NCI-H446 (cell line): ENCODE measurements around the gene POLE4.

Experiments used
- DNase-seq, 2 experiments: peaks; one replicate each; lab custom pipeline; 2025; lab: John Stamatoyannopoulos, UW

POLE4 gene

DNA sequence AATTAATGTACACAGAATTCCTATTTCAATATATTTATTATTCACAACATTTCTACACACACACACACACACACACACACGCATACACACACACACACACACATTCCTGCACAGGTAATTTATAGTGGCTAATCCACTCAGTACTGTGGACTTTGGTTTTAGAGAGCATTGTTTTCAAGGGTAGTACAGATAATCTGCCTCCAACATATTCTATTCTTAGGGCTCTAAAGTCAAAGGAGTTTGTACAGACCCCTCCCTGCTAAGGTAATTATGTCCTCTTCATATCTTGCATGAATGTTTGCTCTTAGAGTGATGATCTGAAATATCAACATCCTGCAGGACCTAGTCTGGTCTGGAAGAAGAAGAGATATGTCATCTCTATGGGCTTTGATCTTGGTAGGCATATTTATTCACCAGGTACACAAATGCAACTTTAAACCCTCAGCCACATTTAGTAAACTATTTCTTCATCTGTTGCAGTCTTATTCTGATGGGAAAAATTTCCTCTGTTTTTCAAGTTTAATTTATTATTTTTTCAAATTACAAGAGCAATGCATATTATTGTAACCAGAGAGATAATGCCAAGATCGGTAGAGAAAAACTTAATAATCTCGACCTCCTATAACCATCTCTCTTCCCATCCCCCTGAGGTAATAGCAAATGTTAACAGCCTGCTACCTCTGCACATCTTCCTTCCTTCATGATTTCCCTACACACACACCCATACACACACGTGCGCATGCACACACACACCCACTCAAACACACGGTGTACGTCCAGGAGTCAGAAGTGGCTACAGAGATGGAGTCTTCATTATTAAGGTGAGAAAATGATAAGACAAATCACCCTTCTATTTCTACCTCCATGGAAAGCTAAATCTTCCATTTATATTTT is 18.3 kb upstream of the POLE4 start:
- no peak for DNase-seq

DNA sequence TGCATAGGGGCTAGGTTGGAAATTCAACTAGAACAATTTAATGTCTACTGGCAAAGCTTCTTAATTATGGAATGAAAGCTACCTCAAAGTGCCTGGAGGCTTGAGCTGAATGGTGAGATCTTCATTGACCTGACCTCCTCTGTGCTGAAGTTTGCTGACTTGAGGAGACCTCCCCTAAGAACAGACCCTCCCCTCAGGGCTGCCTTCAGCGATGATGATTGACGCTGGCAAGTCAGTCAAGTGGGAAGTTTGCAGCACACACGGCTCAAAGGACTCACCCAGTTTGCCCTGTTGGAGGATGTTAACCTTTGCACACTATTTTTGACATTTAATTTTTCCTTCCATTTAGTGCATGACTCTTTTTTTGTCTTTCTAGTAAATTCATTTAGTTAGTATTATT is 17.2 kb upstream of the POLE4 start:
- DNase-seq = no peak

DNA sequence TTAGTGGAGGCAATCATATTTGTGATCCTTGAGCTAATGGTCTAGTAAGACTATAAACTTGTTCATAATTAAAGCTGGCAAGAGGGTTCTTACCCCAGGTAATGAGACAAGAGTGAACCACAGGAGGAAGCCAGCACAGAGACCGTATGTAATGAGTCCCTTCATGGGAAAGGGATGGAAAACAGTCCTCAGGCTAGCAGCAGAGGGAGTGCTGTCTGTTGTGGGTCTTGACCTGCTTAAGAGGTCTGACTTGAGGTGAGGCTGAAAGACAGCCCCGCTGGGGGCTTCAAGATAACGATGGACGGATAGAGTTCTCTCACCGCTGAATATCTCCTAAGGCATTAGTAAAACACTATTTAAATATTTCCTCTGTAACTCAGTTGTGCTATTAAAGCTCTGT is 16.2 kb upstream of the POLE4 start:
- no peak for DNase-seq

DNA sequence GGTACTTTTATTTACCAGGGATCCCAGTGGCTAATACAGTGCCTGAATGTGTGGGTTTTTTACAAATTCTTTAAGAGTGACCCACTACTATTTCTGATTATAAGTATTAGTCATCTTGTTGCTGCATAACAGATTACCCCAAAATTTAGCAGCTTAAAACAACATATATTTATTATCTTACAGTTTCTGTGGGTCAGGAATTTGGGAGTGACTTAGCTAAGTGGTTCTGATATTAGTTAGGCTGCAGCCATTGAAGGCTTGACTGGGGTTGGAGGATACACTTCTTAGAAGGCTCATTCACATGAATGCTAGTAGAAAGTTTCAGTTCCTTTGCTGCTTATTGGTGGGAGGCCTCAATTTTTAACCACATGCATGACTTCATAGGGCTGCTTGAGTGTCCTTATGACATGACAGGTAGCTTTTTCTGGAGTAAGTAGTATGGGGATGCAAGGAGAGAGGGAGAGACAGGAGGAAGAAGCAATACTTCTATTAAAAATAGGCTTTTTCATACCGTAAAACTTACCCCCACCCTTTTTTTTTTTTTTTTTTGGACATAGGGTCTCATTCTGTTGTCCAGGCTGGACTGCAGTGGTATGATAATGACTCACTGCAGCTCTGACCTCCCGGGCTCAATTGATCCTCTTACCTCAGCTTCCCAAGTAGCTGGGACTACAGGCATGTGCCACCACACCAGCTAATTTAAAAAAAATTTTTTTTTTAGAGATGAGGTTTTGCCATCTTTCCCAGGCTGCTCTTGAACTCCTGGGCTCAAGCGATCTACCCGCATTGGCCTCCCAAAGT is 13.3 kb upstream of the POLE4 start:
- DNase-seq = no peak

DNA sequence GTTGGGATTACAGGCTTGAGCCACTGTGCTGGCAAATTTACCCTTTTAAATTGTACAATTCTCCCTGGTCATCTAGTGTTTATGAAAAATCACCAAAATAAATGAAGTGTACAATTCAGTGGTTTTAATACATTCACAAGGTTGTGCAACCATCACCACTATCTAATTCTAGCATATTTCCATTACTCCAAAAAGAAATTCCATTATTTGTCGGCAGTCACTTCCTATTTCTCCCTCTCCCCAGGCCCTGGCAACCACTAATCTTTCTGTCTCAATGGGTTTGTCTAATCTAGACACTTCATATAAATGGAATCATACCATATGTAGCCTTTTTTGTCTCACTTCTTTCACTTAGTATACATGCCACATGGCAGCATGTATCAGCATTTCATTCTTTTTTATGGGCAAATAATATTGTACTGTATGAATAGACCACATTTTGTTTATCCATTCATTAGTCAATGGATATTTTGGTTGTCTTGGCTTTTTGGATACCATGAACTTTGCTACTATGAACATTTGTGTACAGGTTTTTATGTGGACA is 12.6 kb upstream of the POLE4 start:
- no peak for DNase-seq

DNA sequence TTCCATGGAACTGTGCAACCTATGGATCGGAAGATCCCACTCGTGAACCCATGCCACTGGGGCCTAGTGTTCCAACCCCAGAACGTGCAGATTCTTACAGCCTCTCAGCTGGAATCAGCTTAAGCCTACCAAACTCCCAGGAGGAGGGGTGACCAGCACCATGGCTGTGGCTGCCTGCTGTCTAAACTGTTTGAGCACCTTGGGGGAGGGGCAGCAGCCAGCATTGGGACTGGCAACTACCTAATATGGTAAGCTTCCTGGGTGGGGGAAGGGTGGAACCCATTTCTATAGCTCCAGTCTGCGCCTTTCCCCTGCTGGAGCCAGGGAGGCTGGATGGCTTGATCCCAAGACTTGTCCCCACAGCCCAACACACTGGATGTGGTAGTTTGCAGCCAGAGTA is 10.7 kb upstream of the POLE4 start:
- no peak for DNase-seq

DNA sequence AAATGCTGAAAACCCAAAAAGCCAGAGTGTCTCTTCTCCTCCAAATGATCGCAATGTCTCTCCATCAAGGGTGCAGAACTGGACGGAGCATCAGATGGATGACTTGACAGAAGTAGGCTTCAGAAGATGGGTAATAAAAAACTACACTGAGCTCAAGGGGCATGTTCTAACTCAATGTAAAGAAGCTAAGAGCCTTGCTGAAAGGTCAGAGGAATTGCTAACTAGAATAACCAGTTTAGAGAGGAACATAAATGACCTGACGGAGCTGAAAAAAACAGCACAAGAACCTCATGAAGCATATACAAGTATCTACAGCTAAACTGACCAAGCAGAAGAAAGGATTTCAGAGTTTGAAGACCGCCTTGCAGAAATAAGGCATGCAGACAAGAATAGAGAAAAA is 9.7 kb upstream of the POLE4 start:
- no peak for DNase-seq

DNA sequence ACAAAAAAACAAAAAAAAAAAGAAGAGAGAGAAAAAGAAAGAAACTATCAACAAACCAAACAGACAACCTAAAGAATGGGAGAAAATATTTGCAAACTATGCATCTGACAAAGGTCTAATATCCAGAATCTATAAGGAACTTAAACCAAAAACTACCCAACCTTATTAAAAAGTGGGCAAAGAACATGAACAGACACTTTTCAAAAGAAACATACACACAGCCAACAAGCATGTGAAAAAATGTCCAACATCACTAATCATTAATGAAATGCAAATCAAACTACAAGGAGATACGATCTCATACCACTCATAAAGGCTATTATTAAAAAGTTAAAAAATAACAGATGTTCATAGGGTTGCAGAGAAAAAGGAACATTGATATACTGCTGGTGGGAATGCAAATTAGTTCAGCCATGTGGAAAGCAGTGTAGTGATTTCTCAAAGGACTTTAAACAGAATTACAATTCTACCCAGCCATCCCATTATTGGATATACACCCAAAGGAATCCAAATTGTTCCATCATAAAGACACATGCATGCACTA is 7.2 kb upstream of the POLE4 start:
- DNase-seq = no peak

DNA sequence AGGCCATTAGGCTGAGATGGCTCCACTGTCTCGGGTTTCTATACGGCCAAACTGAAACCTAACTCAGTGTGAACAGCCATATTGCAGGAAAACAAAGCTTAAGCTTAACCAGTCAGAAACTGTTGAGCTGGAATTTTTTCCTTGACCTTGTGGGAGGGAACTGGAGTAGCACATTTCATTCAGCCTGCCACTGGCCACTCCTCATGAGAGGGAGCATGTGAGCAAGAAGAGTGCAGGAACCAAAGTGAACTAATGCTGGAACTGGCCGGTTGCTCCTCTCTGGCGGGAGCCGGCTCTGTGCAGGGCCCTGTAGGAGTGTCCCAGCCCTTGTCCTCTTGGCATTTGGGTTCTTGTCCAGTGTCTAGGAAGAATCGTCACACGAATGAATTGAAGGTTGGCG is 5.9 kb upstream of the POLE4 start:
- DNase-seq = no peak

DNA sequence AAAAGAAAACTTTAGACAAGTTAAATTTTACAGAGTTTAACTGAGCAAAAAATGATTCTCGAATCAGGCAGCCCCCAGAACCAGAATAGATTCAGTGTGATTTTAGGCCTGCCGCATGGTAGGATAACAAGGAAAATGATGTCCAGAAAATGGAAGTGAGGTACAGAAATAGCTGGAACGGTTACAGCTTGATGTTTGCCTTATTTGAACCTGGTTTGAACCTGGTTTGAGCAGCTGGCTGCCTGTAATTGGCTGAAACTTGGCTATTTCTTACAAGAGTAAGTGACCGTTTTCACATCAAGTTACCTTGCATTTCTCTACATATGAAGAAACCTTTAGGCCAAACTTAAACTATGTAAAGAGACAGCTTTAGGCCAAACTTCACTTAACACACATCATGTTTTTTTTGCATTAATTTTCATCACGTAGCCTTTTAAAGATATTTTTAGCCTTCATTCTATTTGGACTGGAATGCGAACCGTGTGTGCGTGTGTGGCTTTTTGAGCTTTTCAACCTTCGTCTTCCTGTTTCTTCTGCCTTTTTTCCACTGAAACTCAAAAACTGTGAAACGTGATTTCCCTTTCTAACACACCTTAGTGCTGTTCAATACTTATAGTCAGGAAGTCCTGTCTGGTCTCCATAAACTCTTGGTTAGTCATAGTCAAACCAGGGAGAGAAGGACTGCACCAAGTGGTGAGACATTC is 4.5 kb upstream of the POLE4 start:
- DNase-seq = no peak

DNA sequence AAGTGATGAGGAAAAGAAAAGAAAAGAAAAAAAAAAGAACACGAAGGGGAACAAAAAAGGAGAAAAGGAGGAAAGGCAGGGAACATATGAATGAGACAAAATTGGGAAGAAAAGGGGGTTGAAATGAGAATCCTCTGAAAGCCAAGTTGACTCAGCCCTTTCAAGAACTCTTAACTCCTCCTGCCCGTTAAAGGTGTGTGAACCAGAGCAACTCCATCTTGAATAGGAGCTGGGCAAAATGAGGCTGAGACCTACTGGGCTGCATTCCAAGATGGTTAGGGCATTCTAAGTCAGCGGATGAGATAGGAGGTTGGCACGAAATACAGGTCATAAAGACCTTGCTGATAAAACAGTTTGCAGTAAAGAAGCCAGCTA is 4.0 kb upstream of the POLE4 start:
- DNase-seq = no peak

DNA sequence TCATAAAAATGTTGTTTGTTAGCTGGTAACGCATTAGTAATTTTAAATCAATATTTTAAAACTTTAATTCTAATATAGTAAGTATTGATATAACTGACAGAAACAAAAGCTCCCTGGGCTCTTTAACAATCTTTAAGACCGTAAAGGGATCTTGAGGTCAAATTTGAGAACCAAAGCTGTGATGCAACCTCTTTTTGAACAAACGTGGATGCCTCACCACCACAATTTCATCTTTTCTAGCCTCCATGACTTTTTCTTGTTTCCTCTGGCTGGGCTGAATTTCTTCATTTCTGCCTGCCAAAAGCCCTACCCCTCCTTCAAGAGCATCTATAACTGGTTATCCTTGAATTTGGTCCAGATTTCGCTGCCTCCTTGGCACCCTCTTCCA is 563 bp upstream of the POLE4 start:
- no peak for DNase-seq

DNA sequence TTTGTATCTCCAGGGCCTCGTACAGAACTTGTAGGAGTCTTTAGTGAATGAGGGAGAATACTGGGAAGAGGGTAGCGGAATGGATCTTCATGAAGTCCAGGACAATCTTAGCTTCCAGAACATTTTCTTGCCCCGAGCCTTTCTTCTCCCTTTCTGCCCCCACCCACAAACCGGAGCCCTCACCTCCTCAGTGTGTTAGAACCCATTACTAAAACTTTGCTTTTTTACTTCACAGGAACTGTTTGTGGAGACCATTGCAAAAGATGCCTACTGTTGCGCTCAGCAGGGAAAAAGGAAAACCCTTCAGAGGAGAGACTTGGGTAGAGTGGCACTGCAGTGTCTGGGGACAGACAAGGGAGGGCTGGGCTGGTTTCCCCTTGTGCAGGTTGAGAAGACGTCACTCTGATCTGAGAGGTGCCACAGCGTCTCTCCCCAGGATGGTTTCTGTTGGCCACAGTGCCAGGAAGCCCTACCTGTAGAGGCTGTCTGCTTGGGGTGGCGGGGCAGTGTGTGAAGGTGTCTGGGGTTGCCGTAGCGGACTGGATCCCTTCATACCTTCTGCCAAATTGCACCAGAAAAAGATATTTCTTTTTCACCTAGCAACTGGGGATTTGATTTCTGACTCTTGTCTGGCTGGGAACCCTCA is 786 bp downstream of the POLE4 start:
- DNase-seq = no peak

DNA sequence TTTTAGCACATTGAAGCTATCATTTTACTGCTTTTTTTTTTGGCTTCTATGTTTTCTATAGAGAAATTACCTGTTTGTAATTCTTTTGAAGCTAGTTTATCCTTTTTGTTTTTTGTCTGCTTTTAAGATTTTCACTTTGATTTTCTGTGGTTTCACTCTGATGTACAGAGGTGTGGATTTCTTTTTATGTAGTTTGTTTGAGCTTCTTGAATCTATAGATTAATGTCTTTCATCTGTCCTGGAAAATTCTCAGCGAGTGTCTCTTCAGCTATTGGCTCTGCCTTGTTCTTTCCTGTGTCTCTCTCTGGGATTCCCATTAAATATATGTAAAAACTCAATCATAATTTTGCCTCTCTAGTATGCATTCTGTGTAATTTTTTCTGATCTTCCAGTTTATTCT is 8.4 kb downstream of the POLE4 start:
- no peak for DNase-seq

DNA sequence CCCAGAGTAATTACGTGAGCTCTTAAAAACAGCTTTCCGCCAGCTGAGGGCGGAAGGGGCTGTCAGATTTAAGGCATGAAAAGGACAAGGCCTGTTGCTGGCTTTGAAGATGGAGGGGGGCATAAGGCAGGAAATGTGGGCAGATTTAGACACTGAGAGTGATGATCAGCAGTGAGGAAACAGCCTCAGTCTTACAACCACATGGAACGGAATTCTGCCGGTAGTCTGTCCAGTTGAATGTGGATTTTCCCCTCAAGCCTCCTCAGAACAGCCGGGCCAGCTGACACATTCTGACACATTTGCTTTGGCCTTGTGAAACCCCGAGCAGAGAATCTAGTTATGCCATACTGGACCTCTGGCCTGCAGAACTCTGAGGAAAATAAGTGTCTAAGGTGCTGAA is 16.6 kb downstream of the POLE4 start:
- no peak for DNase-seq

DNA sequence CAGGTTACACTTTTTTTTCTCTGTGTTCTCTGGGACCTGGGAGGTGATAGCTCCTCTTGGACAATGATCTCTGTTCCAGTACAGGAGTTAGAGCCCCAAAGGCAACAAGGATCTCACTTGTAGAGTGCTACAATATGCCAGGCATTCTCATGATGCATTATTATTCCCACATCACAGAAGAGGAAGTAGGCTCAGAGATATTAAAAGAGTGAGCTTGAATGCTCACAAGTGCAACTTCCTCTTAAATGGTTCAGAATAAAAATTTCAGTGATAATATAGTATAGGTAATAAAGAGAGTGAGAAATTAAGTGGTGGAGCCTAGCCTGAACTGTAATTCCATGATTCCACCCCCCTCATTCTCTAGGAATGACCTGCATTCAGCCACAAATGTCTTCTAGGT is 21.4 kb downstream of the POLE4 start:
- DNase-seq = no peak

DNA sequence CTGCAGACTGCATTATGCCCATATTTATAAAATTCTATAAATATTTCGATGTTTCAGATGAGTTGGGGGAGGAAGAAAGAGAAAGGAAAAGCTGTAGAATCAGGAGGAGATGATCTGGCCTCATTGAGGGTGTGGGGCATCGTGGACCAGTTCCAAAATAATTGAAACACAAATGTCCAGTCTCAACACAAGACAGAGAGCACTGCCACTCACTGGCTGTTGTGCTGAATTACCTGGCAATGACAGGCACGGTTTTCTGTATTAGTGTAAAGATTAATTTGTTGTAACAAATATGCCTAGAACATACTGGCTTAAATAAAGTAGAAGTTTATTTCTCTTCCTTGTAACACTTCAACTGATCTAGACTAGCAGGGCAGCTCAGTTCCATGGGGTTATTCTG is 24.1 kb downstream of the POLE4 start:
- DNase-seq = no peak

DNA sequence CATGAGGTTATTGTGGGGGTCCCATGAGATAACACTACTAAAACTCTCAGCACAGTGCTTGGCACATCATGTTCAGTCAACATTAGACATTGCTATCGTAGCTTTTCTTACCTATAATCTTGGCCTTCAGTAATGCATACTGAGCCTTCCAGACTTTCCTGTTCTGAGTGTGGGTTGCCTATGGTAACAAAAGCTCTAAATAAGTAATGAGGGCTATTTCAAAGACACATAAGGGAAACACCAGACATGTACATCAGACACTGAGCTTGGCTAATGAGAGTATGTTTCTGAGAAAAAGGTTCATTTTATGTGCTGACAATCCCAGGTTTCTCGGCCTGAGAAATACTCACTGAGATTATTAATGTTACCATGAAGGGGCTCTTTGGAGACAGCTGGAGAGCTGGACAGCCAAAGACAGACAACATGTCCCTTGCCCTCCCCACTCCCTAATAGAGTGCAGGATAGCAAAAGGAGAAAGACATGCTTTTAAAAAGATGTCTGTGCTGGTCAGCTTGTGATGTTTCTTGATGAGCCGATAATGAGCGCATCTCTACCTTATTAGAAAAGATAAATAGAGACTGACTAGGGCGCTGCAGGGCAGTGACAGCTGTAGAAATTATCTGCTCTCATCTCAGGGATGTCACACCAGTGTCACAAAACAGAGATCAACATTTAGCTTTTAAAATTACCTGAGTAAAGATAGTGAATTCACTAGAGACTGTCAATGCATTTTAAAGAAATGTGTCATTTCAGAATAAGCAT is 25.4 kb downstream of the POLE4 start:
- no peak for DNase-seq

DNA sequence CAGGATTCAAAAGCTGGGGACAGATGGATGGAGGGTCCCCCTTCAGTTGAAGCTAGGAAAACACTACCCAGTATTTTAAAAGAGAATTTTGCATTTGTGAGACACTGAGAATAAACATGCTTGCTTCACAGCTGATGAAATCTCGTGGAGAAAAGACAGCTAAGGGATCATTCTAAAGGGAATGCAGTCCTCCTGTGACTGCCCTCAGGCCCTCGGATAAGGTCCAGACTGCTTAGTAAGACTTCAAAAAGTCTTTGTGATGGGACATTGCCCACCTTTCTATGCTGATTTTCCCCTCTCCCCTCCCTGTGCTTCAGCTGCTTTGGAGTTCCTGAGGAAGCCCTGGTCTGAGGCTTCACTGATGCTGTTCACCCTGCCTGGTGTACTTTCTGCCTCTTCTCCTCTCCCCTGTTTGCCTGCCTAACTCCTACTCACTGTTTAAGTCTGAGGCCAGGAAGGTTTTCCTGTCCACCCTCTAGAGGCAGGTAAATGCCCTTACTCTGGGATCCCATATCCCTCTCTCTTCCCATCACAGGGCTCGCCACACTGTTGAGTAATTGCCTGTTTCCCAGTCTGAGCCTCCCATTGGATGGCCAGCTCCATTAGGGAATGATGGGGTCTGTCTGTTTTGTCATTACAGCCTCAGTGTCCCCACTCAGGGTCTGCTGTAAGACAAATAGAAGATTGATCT is 26.6 kb downstream of the POLE4 start:
- DNase-seq = no peak

DNA sequence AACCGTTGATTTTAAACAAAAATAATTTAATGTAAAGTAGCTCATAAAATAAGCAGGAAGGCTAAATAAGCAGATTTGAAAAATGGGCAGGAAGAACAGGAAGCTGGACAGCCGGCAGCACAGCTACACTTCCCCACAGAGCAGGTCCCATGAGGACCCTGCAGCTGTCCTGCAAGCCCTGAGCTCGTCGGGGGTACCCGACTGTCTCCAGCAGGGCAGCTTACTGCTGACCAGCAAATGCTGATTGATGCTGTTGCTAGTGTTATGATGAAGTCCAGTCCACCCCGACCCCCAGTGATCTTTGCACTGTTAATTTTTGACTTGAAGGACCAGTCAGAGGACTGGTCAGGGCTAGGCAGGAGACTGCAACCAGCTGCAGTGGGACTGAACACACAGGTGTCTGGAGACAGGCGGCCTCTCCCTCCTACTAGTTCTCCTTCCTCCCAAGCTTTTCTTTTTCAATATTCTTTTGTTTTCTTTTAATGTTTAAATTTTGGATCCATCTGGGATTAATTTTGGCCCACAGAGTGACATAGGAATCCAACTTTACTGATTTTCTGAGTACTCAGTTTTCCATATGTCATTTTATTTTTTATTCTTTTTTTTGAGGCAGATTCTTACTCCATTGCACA is 27.7 kb downstream of the POLE4 start:
- DNase-seq = no peak
